ENCODE data around the gene MED13L. TPM values are rescaled to one million over a fixed set of nuclear protein-coding genes. Genes with fewer than 3 reads are reported as not detected.

MED13L gene
- total and polyA plus RNA-seq, 2 donors (not counting 3 experiments of a cell fraction or from before 2014, with no cell fraction given): 27.4 to 93.6 TPM

- dilution Hi-C loops (cut with MboI; ENCODE audit: extremely low pct_ligation_motif_present, low sequenced_read_pairs): no loop called here
- no peak for FAIRE-seq
- H3K9me1 ChIP-seq (replicated peaks; ENCODE audit: control insufficient read depth, extremely low read depth, insufficient read depth, low read length): no peaks in the 10 kb centered on the region
These were observed 111.2 kb downstream of the MED13L start for GRCh38 chr12:116166306-116166705.

More at GRCh38 chr12:116166306-116166705, 111.2 kb downstream of the MED13L start:
- ChIA-PET CTCF (no interaction called here), POLR2A (no interaction called here)
- Histone ChIP-seq H4K20me1 (replicated peaks; ENCODE audit: control insufficient read depth, extremely low read depth, insufficient read depth, low read length) (peaks cover 22% of the 10 kb centered on the region), H3K4me1 (ENCODE audit: control insufficient read depth, extremely low read depth, insufficient read depth, low read length) (peaks cover 11% of the 10 kb centered on the region), H3K4me2 (ENCODE audit: insufficient read depth, low read length) (no peak overlapping the region), H2AFZ (ENCODE audit: low read depth, low read length) (no peak overlapping the region), H3K36me3 (ENCODE audit: control insufficient read depth in 2 of 2, extremely low read depth in 1 of 2, insufficient read depth in 2 of 2, low read length in 2 of 2) (no peaks in the 10 kb centered on the region), H3K9me3 (replicated peaks; ENCODE audit: control insufficient read depth, insufficient read depth, low read length) (no peaks in the 10 kb centered on the region), H3K27me3 (ENCODE audit: control insufficient read depth in 2 of 2, insufficient read depth in 2 of 2, low read length in 2 of 2) (no peaks in the 10 kb centered on the region), H3K79me2 (ENCODE audit: control insufficient read depth, insufficient read depth, low read length) (peaks cover 74% of the 10 kb centered on the region), H3K4me3 (replicated peaks in 1 of 3; ENCODE audit: insufficient read depth in 1 of 3, low read depth in 1 of 3, low read length in 3 of 3) (no peak overlapping the region), H3K9ac (replicated peaks; ENCODE audit: extremely low read depth, insufficient read depth, low read length) (no peak overlapping the region), H3K27ac (ENCODE audit: insufficient read depth, low read depth, low read length) (no peak overlapping the region)
- BruUV-seq (replicated peaks): no TSS peak
- TF ChIP-seq GATA2 (IDR thresholded peaks at IDR 0.05; ENCODE audit: insufficient read depth, insufficient read length, low read depth, low read length) (no peak), JUN (IDR thresholded peaks at IDR 0.05; ENCODE audit: borderline replicate concordance, insufficient read depth, insufficient read length, low read depth) (no peak), MYC (IDR thresholded peaks at IDR 0.05; ENCODE audit: low read depth, low read length) (no peak), FOS (IDR thresholded peaks at IDR 0.05; ENCODE audit: borderline replicate concordance, insufficient read depth, low read length) (no peak), EZH2 (IDR thresholded peaks at IDR 0.05; ENCODE audit: borderline replicate concordance, low read depth, low read length, severe bottlenecking) (no peak), CTCF (IDR thresholded peaks at IDR 0.05; ENCODE audit: extremely low read depth in 1 of 2, insufficient read depth in 1 of 2, low read depth in 1 of 2, low read length in 2 of 2) (no peak), MAX (IDR thresholded peaks at IDR 0.05; ENCODE audit: insufficient read depth, insufficient read length) (no peak), POLR2AphosphoS5 (IDR thresholded peaks at IDR 0.05; ENCODE audit: insufficient read depth, low read depth, low read length) (no peak), POLR2A (IDR thresholded peaks at IDR 0.05; ENCODE audit: low read depth, low read length) (no peak)
- DNase-seq (ENCODE audit: low read depth, low spot score): no peak
- intact Hi-C loops (cut with micrococcal nuclease): no loop called here
